ENCODE data around the gene SGIP1. TPM values are rescaled to one million over a fixed set of nuclear protein-coding genes. Genes with fewer than 3 reads are reported as not detected.

SGIP1 gene
- total RNA-seq, 3 donors from 2014 or later: 0.65 to 7.3 (median 0.93) TPM

GRCh38 chr1:66528580-66528979 lies 5.4 kb upstream of the SGIP1 start:
- Histone ChIP-seq H3K36me3 (ENCODE audit: low read depth) (no peaks in the 10 kb centered on the region), H3K9me3 (no peaks in the 10 kb centered on the region), H3K4me3 (no peak overlapping the region), H3K4me1 (ENCODE audit: low read depth) (no peaks in the 10 kb centered on the region)
- TF ChIP-seq CTCF (IDR thresholded peaks at IDR 0.05): no peak
- intact Hi-C loops (cut with DNase I, micrococcal nuclease): no loop called here
- ATAC-seq: no peak
- DNase-seq: no peak

- no peaks in the 10 kb centered on the region for H3K36me3 ChIP-seq (ENCODE audit: low read depth)
- DNase-seq: no peak
- no peak overlapping the region for H3K4me3 ChIP-seq
- H3K4me1 ChIP-seq (ENCODE audit: low read depth): no peaks in the 10 kb centered on the region
- no peak for ATAC-seq
- intact Hi-C loops (cut with DNase I, micrococcal nuclease): no loop called here
- no peak for TF ChIP-seq CTCF (IDR thresholded peaks at IDR 0.05)
- H3K9me3 ChIP-seq: no peaks in the 10 kb centered on the region
These were observed 1.7 kb upstream of the SGIP1 start for GRCh38 chr1:66532214-66532613.

GRCh38 chr1:66532798-66533783 lies 862 bp upstream of the SGIP1 start:
- TF ChIP-seq CTCF (IDR thresholded peaks at IDR 0.05): no peak
- ATAC-seq (peak; percentile 40), DNase-seq (peak in 2 of 3 donors; percentile 24 to 37)
- Histone ChIP-seq H3K9me3 (no peaks in the 10 kb centered on the region), H3K4me3 (no peak overlapping the region), H3K36me3 (ENCODE audit: low read depth) (no peaks in the 10 kb centered on the region), H3K4me1 (ENCODE audit: low read depth) (no peaks in the 10 kb centered on the region)
- intact Hi-C loops (cut with DNase I, micrococcal nuclease): no loop called here

- ATAC-seq: no peak
- intact Hi-C loops (cut with DNase I, micrococcal nuclease): no loop called here
- no peak for DNase-seq
- Histone ChIP-seq H3K4me1 (ENCODE audit: low read depth) (no peaks in the 10 kb centered on the region), H3K36me3 (ENCODE audit: low read depth) (no peaks in the 10 kb centered on the region), H3K9me3 (no peaks in the 10 kb centered on the region), H3K4me3 (no peak overlapping the region)
- no peak for TF ChIP-seq CTCF (IDR thresholded peaks at IDR 0.05)
These were observed 1.1 kb downstream of the SGIP1 start for GRCh38 chr1:66535061-66535460.

- TF ChIP-seq CTCF (IDR thresholded peaks at IDR 0.05): no peak
- Histone ChIP-seq H3K9me3 (no peaks in the 10 kb centered on the region), H3K4me1 (ENCODE audit: low read depth) (no peaks in the 10 kb centered on the region), H3K4me3 (no peak overlapping the region), H3K36me3 (ENCODE audit: low read depth) (no peaks in the 10 kb centered on the region)
- intact Hi-C loops (cut with DNase I, micrococcal nuclease): no loop called here
- DNase-seq (no peak), ATAC-seq (no peak)
These were observed 1.9 kb downstream of the SGIP1 start for GRCh38 chr1:66535853-66536252.

Measured in mucosa of descending colon (tissue), 3 donors.